ENCODE data around the gene CAMK2D.
"Not testable (repeated sequence)": the region's sequence is repeated elsewhere in the genome, so short reads cannot be mapped to it uniquely, and the experiment has no call there.

CAMK2D gene

GRCh38 chr4:113707048-113707447 is 54.5 kb downstream of the CAMK2D start:
- no peaks in the 10 kb centered on the region for H3K27me3 ChIP-seq (ENCODE audit: insufficient read depth, poor library complexity, severe bottlenecking)
- ATAC-seq (ENCODE audit: low read depth) (no peak), DNase-seq (ENCODE audit: low spot score) (no peak)
- H3K36me3 ChIP-seq (ENCODE audit: low read depth), result no peaks in the 10 kb centered on the region
- H3K4me3 ChIP-seq (ENCODE audit: severe bottlenecking), result no peak overlapping the region
- no peaks in the 10 kb centered on the region for H3K9me3 ChIP-seq (ENCODE audit: severe bottlenecking)
- no peak overlapping the region for H3K27ac ChIP-seq (ENCODE audit: poor library complexity, severe bottlenecking)
- no peak for TF ChIP-seq CTCF (IDR thresholded peaks at IDR 0.05; ENCODE audit: poor library complexity, severe bottlenecking)
- H3K4me1 ChIP-seq (ENCODE audit: insufficient read depth, poor library complexity, severe bottlenecking), result peaks cover 7% of the 10 kb centered on the region

- H3K36me3 ChIP-seq (ENCODE audit: low read depth); H3K27ac ChIP-seq (ENCODE audit: poor library complexity, severe bottlenecking); ATAC-seq (ENCODE audit: low read depth); DNase-seq (ENCODE audit: low spot score); H3K4me1 ChIP-seq (ENCODE audit: insufficient read depth, poor library complexity, severe bottlenecking); H3K27me3 ChIP-seq (ENCODE audit: insufficient read depth, poor library complexity, severe bottlenecking); H3K9me3 ChIP-seq (ENCODE audit: severe bottlenecking); H3K4me3 ChIP-seq (ENCODE audit: severe bottlenecking): not testable (repeated sequence)
Measured at GRCh38 chr4:113705097-113705496, 56.4 kb downstream of the CAMK2D start.

- not testable (repeated sequence) for H3K4me3 ChIP-seq (ENCODE audit: severe bottlenecking); H3K9me3 ChIP-seq (ENCODE audit: severe bottlenecking); H3K36me3 ChIP-seq (ENCODE audit: low read depth); H3K27ac ChIP-seq (ENCODE audit: poor library complexity, severe bottlenecking); DNase-seq (ENCODE audit: low spot score); H3K27me3 ChIP-seq (ENCODE audit: insufficient read depth, poor library complexity, severe bottlenecking)
- ATAC-seq (ENCODE audit: low read depth), result peak; percentile 84
- H3K4me1 ChIP-seq (ENCODE audit: insufficient read depth, poor library complexity, severe bottlenecking), result peaks cover 19% of the 10 kb centered on the region
Measured at GRCh38 chr4:113702596-113702995, 58.9 kb downstream of the CAMK2D start.

- Histone ChIP-seq H3K4me1 (ENCODE audit: insufficient read depth, poor library complexity, severe bottlenecking) (peaks cover 20% of the 10 kb centered on the region), H3K27ac (ENCODE audit: poor library complexity, severe bottlenecking) (no peak overlapping the region), H3K9me3 (ENCODE audit: severe bottlenecking) (no peaks in the 10 kb centered on the region), H3K27me3 (ENCODE audit: insufficient read depth, poor library complexity, severe bottlenecking) (no peaks in the 10 kb centered on the region), H3K4me3 (ENCODE audit: severe bottlenecking) (no peak overlapping the region), H3K36me3 (ENCODE audit: low read depth) (no peaks in the 10 kb centered on the region)
- TF ChIP-seq CTCF (IDR thresholded peaks at IDR 0.05; ENCODE audit: poor library complexity, severe bottlenecking), result no peak
- DNase-seq (ENCODE audit: low spot score) (no peak), ATAC-seq (ENCODE audit: low read depth) (no peak)
Measured at GRCh38 chr4:113701169-113701568, 60.4 kb downstream of the CAMK2D start.

GRCh38 chr4:113700602-113701150 is 60.9 kb downstream of the CAMK2D start:
- Histone ChIP-seq H3K9me3 (ENCODE audit: severe bottlenecking) (no peaks in the 10 kb centered on the region), H3K4me3 (ENCODE audit: severe bottlenecking) (no peak overlapping the region), H3K4me1 (ENCODE audit: insufficient read depth, poor library complexity, severe bottlenecking) (peaks cover 20% of the 10 kb centered on the region), H3K36me3 (ENCODE audit: low read depth) (no peaks in the 10 kb centered on the region), H3K27ac (ENCODE audit: poor library complexity, severe bottlenecking) (no peak overlapping the region), H3K27me3 (ENCODE audit: insufficient read depth, poor library complexity, severe bottlenecking) (no peaks in the 10 kb centered on the region)
- no peak for TF ChIP-seq CTCF (IDR thresholded peaks at IDR 0.05; ENCODE audit: poor library complexity, severe bottlenecking)
- DNase-seq (ENCODE audit: low spot score) (no peak), ATAC-seq (ENCODE audit: low read depth) (no peak)

GRCh38 chr4:113699772-113700171 is 61.8 kb downstream of the CAMK2D start:
- H3K27me3 ChIP-seq (ENCODE audit: insufficient read depth, poor library complexity, severe bottlenecking), result no peaks in the 10 kb centered on the region
- peaks cover 20% of the 10 kb centered on the region for H3K4me1 ChIP-seq (ENCODE audit: insufficient read depth, poor library complexity, severe bottlenecking)
- ATAC-seq (ENCODE audit: low read depth) (peak; percentile 54; the same call in 1 of the 3 replicates), DNase-seq (ENCODE audit: low spot score) (no peak)
- no peak overlapping the region for H3K27ac ChIP-seq (ENCODE audit: poor library complexity, severe bottlenecking)
- no peak for TF ChIP-seq CTCF (IDR thresholded peaks at IDR 0.05; ENCODE audit: poor library complexity, severe bottlenecking)
- H3K4me3 ChIP-seq (ENCODE audit: severe bottlenecking), result no peak overlapping the region
- H3K9me3 ChIP-seq (ENCODE audit: severe bottlenecking), result no peaks in the 10 kb centered on the region
- no peaks in the 10 kb centered on the region for H3K36me3 ChIP-seq (ENCODE audit: low read depth)

All from RWPE2 (cell line).